CD4-positive, alpha-beta T cell treated with Interferon gamma for 1 hour (primary cell): Measurements from ENCODE around the gene SLAMF8.

Experiments used
- DNase-seq: peaks from one replicate; pipeline ENCODE4 v3.0.0-alpha.2; 2020

SLAMF8 gene

GRCh38 chr1:159877695-159878444 is 51.2 kb downstream of the SLAMF8 start:
- no peak for DNase-seq

GRCh38 chr1:159879136-159879535 is 52.5 kb downstream of the SLAMF8 start:
- DNase-seq: no peak

GRCh38 chr1:159879977-159880376 is 53.3 kb downstream of the SLAMF8 start:
- no peak for DNase-seq

- no peak for DNase-seq
Observed at GRCh38 chr1:159880430-159880829, 53.8 kb downstream of the SLAMF8 start.

- DNase-seq: peak; percentile 41
Observed at GRCh38 chr1:159881622-159882526, 55.2 kb downstream of the SLAMF8 start.

- no peak for DNase-seq
Observed at GRCh38 chr1:159882527-159882862, 55.8 kb downstream of the SLAMF8 start.

GRCh38 chr1:159883134-159883533 is 56.5 kb downstream of the SLAMF8 start:
- no peak for DNase-seq

- no peak for DNase-seq
Observed at GRCh38 chr1:159884296-159884695, 57.6 kb downstream of the SLAMF8 start.
